Activated CD8-positive, alpha-beta memory T cell treated with anti-CD3 and anti-CD28 coated beads, Interleukin-2, amount 50 U/mL, for 1 hour (primary cell): ENCODE data around the gene MTR.

Source experiments
- DNase-seq: peaks from one replicate; pipeline ENCODE4 v3.0.0-alpha.2; 2020; ENCODE audit errors: extremely low read depth

MTR gene

GRCh38 chr1:236795035-236795756 lies at the start of gene MTR:
Gene MTR, plus strand, starts transcription at chr1:236795292. Its CDS starts 412 bp downstream, at chr1:236795704.
- peak; percentile 86 for DNase-seq

GRCh38 chr1:236746785-236747184 lies 48.3 kb upstream of the MTR start:
- DNase-seq, result no peak

GRCh38 chr1:236747311-236747985 lies 47.6 kb upstream of the MTR start:
- DNase-seq, result no peak

GRCh38 chr1:236748268-236748870 lies 46.7 kb upstream of the MTR start:
- no peak for DNase-seq

GRCh38 chr1:236750928-236751327 lies 44.2 kb upstream of the MTR start:
- DNase-seq, result no peak

- no peak for DNase-seq
Observed at GRCh38 chr1:236751385-236751784, 43.7 kb upstream of the MTR start.

GRCh38 chr1:236751935-236752334 lies 43.2 kb upstream of the MTR start:
- DNase-seq, result no peak

- DNase-seq, result no peak
Observed at GRCh38 chr1:236753516-236753915, 41.6 kb upstream of the MTR start.

- no peak for DNase-seq
Observed at GRCh38 chr1:236753964-236754363, 41.1 kb upstream of the MTR start.

- no peak for DNase-seq
Observed at GRCh38 chr1:236754525-236755210, 40.4 kb upstream of the MTR start.

- no peak for DNase-seq
Observed at GRCh38 chr1:236757640-236758039, 37.5 kb upstream of the MTR start.

GRCh38 chr1:236759252-236759859 lies 35.7 kb upstream of the MTR start:
- no peak for DNase-seq

- DNase-seq, result no peak
Observed at GRCh38 chr1:236760480-236760879, 34.6 kb upstream of the MTR start.

GRCh38 chr1:236760986-236761385 lies 34.1 kb upstream of the MTR start:
- DNase-seq, result no peak

- DNase-seq, result no peak
Observed at GRCh38 chr1:236761397-236762132, 33.5 kb upstream of the MTR start.

- DNase-seq, result no peak
Observed at GRCh38 chr1:236762410-236762809, 32.7 kb upstream of the MTR start.

GRCh38 chr1:236765831-236766230 lies 29.3 kb upstream of the MTR start:
- no peak for DNase-seq

GRCh38 chr1:236766506-236766905 lies 28.6 kb upstream of the MTR start:
- no peak for DNase-seq

- DNase-seq, result no peak
Observed at GRCh38 chr1:236767276-236767675, 27.8 kb upstream of the MTR start.

- no peak for DNase-seq
Observed at GRCh38 chr1:236768601-236769000, 26.5 kb upstream of the MTR start.

- no peak for DNase-seq
Observed at GRCh38 chr1:236773919-236774318, 21.2 kb upstream of the MTR start.
